HG03378 (cell line): ENCODE results near the gene VTI1A.

Experiments used
- ATAC-seq: cut with Tn5 transposase; IDR thresholded peaks from one replicate; pipeline ENCODE4 v1.9.1; 2021; ENCODE audit warnings: mild to moderate bottlenecking, moderate library complexity; ENCODE audit not compliant: unreplicated experiment

Gene VTI1A

GRCh38 chr10:112503643-112504042, 56.6 kb downstream of the VTI1A start:
- no peak for ATAC-seq

- ATAC-seq: no peak
These were observed 60.0 kb downstream of the VTI1A start for GRCh38 chr10:112507046-112507445.

GRCh38 chr10:112507988-112508387, 61.0 kb downstream of the VTI1A start:
- ATAC-seq: no peak

GRCh38 chr10:112509558-112510291, 62.7 kb downstream of the VTI1A start:
- no peak for ATAC-seq

GRCh38 chr10:112510384-112510783, 63.4 kb downstream of the VTI1A start:
- no peak for ATAC-seq

- ATAC-seq: no peak
These were observed 65.3 kb downstream of the VTI1A start for GRCh38 chr10:112512294-112512693.

- ATAC-seq: no peak
These were observed 68.1 kb downstream of the VTI1A start for GRCh38 chr10:112515126-112515525.

GRCh38 chr10:112515852-112516251, 68.8 kb downstream of the VTI1A start:
- ATAC-seq: no peak

- ATAC-seq: no peak
These were observed 70.4 kb downstream of the VTI1A start for GRCh38 chr10:112517451-112517862.

- ATAC-seq: peak; percentile 95
These were observed 72.2 kb downstream of the VTI1A start for GRCh38 chr10:112519133-112519761.

- no peak for ATAC-seq
These were observed 73.9 kb downstream of the VTI1A start for GRCh38 chr10:112520914-112521313.

- ATAC-seq: no peak
These were observed 77.6 kb downstream of the VTI1A start for GRCh38 chr10:112524641-112525040.

- ATAC-seq: no peak
These were observed 78.2 kb downstream of the VTI1A start for GRCh38 chr10:112525200-112525599.

GRCh38 chr10:112526139-112526538, 79.1 kb downstream of the VTI1A start:
- ATAC-seq: peak; percentile 95

GRCh38 chr10:112526906-112527305, 79.9 kb downstream of the VTI1A start:
- no peak for ATAC-seq

- no peak for ATAC-seq
These were observed 81.2 kb downstream of the VTI1A start for GRCh38 chr10:112528235-112528634.

GRCh38 chr10:112531421-112531820, 84.4 kb downstream of the VTI1A start:
- ATAC-seq: no peak

GRCh38 chr10:112532189-112532588, 85.2 kb downstream of the VTI1A start:
- peak; percentile 100 for ATAC-seq

- ATAC-seq: no peak
These were observed 85.9 kb downstream of the VTI1A start for GRCh38 chr10:112532956-112533355.

- no peak for ATAC-seq
These were observed 86.9 kb downstream of the VTI1A start for GRCh38 chr10:112533916-112534315.

- ATAC-seq: no peak
These were observed 88.5 kb downstream of the VTI1A start for GRCh38 chr10:112535531-112535951.

- ATAC-seq: no peak
These were observed 89.6 kb downstream of the VTI1A start for GRCh38 chr10:112536663-112537062.
